GM15510 (cell line): ENCODE measurements around the gene PLIN4.

Experiments used
- POLR2A ChIP-seq: IDR thresholded peaks from 3 replicates; pipeline ENCODE4 v1.6.1; 2011; ENCODE audit warnings: borderline replicate concordance; ENCODE audit not compliant: insufficient read length; ENCODE audit errors: extremely low read depth

PLIN4 gene

GRCh38 chr19:4493104-4493928 lies 25.0 kb downstream of the PLIN4 start:
- no peak for TF ChIP-seq POLR2A

DNA sequence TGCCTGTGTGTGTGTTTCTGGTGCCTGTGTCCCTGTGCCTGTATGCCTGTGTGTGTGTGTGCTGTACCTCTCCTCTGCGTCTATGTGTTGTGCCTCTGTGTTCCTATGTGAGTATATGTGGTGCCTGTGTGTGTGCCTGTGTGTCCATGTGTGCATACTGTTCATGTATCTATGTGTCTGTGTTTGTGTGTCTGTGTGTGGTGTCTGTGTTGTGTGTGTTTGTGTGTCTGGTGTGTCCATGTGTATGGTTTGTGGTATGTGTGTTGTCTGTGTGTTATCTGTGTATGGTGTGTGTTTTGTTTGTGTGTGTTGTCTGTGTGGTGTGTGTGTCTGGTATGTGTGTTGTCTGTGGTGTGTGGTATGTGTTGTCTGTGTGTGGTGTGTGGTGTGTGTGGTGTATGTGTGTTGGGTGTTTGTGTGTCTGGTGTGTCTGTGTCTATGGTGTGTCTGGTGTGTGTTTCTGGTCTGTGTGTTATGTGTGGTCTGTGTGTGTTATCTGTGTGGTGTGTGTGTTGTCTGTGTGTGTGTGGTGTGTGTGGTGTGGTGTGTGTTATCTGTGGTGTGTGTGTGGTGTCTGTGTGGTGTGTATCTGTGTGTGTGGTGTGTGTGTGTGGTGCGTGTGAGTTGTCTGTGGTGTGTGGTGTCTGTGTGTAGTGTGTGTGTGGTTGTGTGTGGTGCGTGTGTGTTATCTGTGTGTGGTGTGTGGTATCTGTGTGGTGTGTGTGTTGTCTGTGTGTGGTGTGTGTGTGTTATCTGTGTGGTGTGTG lies 25.8 kb downstream of the PLIN4 start:
- no peak for TF ChIP-seq POLR2A

GRCh38 chr19:4491446-4491845 lies 26.8 kb downstream of the PLIN4 start:
- no peak for TF ChIP-seq POLR2A

GRCh38 chr19:4488496-4488895 lies 29.8 kb downstream of the PLIN4 start:
- no peak for TF ChIP-seq POLR2A

DNA sequence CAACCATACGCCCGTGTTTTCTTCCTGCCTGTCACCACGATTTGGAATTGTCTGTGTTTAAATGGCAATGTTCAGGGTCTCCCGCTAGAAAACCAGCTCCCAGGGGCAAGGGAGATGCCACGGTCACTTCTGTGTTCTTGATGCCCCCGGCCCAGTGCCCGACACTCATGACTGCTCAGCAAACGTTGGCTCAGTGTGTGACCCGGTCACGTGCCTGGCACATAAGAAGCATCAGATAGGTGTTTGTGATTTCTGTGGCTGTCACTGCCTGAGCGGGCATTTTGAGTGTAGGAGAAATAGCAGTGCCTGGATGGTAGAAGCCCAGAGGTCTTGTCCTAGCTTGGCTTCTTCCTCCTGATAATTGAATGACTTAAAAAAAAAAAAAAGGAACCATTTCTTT lies 30.7 kb downstream of the PLIN4 start:
- no peak for TF ChIP-seq POLR2A

GRCh38 chr19:4483385-4483784 lies 34.9 kb downstream of the PLIN4 start:
- TF ChIP-seq POLR2A: no peak

- TF ChIP-seq POLR2A: no peak
Observed at GRCh38 chr19:4482721-4483364, 35.4 kb downstream of the PLIN4 start.

DNA sequence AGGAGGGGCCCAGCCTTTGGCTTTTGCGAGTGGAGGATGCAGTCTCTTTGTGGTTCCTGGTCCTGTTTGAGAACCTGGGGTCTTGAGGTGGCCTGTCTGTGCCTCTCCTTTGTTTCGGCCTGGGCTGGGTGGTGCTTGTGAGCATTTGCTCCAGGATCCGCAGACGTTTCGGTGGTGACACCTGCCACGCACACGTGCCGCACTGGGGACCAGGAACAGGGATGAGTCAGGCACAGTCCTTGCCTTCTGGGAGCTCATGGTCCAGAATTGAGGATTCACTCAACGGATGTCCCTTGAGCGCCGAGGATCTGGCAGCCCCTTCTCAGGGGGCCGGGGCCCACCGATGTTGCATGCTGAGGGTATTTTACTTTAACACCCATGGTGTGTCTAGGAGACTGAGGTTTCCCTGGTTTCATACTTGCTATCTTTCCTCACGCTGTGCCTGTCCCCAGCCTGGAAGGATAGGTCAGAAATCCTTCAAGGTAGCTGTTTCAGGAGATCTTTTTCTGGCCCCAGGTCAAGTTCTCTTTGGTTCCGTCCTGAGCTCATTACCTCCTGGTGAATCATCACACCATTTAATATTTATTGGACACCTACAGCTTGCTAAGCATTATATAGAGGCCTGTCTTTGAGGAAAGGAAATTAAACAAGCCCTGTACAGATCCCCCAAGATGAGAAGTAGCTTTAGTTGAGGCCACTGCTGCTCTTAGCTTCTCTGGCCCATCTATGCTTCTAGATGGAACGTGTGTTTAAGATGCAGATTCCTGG lies 41.1 kb downstream of the PLIN4 start:
- TF ChIP-seq POLR2A: no peak

DNA sequence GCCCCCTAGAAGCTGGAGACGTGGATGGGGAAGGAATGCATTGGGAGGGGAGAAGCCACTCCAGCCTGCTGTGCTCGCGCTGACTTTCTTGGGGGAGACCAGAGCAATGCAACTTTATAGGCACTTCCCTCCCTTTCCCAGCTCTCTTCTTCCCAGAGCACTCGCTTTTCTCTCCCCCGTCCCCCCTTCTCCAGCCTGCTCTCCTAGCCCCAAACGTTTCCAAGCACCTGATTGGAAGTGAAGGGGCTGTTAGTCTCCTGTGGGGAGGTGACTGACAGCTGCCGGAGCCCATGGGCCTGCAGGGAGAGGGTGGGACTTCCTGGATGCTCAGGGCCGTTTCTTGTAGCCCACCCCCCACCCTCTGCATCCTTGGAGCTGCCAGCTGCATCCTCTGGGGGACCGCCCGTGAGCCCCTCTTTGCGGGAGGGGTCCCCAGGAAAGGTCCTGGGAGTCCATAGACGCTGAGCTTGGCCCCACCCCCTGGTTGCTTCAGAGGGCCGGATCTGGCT lies 43.7 kb downstream of the PLIN4 start:
- no peak for TF ChIP-seq POLR2A

DNA sequence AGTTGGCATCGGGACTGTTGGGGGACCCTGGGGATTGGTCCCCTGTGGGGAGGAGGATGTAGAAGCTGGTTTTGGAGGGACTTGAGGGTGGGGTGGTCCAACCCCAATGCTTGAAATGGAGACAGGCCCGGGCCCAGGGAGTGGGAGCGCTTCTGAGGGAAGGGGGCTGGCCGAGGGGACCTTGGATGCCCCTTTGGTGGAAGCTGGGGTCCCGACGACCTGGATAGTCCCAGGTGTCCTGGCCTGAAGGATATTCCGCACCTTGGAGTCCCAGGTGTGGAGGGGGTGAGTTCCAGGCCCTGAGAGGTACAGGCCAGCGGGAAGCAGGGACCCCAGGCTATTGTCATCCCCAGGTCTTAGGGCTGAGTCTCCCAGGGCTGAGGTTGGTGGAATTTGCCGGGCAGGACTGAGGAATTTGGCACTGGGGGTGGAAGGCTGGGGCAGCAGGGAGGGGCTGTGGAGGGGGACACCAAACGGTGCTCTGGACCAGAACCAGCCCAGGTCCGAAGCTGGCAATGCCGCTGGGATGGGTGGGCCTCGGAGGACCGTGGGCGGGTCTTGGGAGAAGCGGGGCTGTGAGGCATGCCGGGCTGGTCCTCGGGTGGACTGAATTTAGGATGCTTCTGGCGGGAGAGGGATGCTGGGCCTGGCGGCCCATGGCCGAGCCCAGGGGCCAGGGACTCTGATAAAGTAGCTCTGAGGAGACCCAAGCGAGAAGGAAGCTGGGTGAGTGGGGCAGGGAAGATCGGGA lies 44.3 kb downstream of the PLIN4 start:
- TF ChIP-seq POLR2A: no peak

DNA sequence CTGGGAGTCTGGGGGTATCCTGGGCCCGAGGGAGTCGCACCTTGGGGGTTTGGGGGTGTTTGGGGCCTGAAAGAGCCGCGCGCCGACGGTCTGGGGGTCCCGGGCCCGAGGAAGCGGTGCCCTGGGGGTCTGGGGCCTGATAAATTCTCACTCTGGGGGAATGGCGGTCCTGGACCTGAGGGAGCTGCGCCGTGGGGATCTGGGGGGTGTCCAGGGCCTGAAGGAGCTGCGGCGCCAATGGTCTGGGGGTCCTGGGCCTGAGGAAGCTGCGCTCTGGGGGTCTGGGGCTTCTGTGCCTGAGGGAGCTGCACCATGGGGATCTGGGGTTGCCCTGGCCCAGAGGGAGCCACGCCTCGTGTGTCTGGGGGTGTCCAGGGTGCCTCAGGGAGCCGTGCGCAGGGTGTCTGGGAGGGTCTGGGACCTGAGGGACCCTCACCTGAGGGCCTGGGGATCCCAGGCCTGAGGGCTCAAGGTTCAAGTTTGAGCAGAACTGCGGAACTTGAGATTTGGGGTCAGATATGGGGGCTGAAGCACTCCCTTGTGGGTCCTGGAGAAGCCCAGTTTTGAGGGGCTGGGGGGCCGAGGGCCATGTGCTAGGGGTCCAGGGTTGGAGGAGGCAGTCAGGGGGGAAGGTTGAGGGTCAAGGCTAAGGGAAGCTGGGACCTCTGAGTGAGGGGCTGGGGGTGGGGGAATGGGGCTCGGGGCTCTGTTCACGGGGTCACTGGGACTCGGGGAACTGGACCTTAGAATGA lies 45.1 kb downstream of the PLIN4 start:
- TF ChIP-seq POLR2A: no peak

GRCh38 chr19:4472174-4472974 lies 45.9 kb downstream of the PLIN4 start, which contains the start of gene HDGFL2:
Gene HDGFL2, plus strand, starts transcription at chr19:4472297. Its CDS starts 54 bp downstream, at chr19:4472351.
- peak; percentile 53 for TF ChIP-seq POLR2A

DNA sequence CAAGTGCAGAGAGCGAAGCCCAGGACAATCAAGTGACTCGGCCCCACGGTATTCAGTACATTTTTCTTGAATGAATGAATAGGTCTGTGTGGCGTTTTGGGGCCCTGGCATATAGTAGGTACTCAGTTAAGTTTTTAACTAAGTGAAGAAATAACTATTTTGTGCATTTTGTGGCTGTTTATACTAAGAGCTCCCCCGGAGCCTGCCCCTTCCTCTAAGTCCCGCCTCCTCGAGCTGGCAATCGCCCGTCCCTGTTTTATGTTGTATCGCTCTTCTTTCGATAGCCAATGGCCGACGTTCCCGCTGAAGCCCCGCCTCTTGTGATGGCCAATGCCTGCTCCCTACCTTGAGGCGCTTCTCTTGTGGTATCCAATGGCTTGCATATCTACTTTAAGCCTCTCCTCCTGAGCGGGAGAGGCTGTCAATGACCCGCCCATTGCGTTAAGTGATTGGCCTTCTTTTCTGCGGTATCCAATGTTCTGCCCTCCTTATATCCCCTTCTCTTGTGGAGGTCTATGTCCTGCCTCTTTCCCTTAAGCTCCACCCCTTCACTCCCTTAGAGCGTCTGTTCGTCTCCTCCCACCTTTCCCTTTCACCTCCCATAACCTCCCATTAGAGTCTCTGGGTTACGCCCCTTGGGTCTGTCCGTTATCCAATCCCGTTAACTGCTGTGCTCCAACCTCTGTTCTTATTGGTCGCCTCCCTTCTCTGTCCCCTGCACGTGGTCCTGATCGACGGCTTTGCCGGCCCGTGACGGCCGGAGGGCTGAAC lies 46.7 kb downstream of the PLIN4 start:
- no peak for TF ChIP-seq POLR2A
